ENCODE measurements around the gene PRDM5. TPM values are rescaled to one million over a fixed set of nuclear protein-coding genes. Genes with fewer than 3 reads are reported as not detected.

PRDM5 gene
- total RNA-seq, 1 experiment from 2014 or later: 5.1 TPM

GRCh38 chr4:120837656-120838055, 84.9 kb downstream of the PRDM5 start:
- BruUV-seq (replicated peaks): no TSS peak
- Histone ChIP-seq H3K9me3 (ENCODE audit: control insufficient read depth in 1 of 2, insufficient read depth in 1 of 2, low read depth in 1 of 2, low read length in 2 of 2) (no peaks in the 10 kb centered on the region), H3K9ac (ENCODE audit: low read length) (no peak overlapping the region), H3K27me3 (ENCODE audit: insufficient read depth, low read length) (no peaks in the 10 kb centered on the region), H3K27ac (ENCODE audit: low read depth, low read length) (no peak overlapping the region), H4K20me1 (ENCODE audit: insufficient read depth) (no peaks in the 10 kb centered on the region), H2AFZ (ENCODE audit: low read depth, low read length, poor library complexity, severe bottlenecking) (no peak overlapping the region), H3K4me3 (replicated peaks in 1 of 2; ENCODE audit: low read depth in 1 of 2, low read length in 2 of 2) (no peak overlapping the region), H3K36me3 (ENCODE audit: control insufficient read depth in 1 of 2, insufficient read depth in 2 of 2, low read length in 2 of 2) (no peaks in the 10 kb centered on the region), H3K4me2 (ENCODE audit: low read length) (no peak overlapping the region), H3K79me2 (ENCODE audit: insufficient read depth, low read length) (no peaks in the 10 kb centered on the region), H3K9me2 (ENCODE audit: insufficient read depth) (no peaks in the 10 kb centered on the region), H3K4me1 (ENCODE audit: control insufficient read depth in 1 of 2, insufficient read depth in 2 of 2, low read length in 2 of 2) (no peaks in the 10 kb centered on the region)
- TF ChIP-seq POLR2AphosphoS5 (IDR thresholded peaks at IDR 0.05; ENCODE audit: low read depth, low read length) (no peak), EZH2phosphoT487 (IDR thresholded peaks at IDR 0.05; ENCODE audit: borderline replicate concordance) (no peak), CEBPB (IDR thresholded peaks at IDR 0.05; ENCODE audit: low read depth) (no peak), SRF (IDR thresholded peaks at IDR 0.05; ENCODE audit: low read depth) (no peak), CBX3 (IDR thresholded peaks at IDR 0.05; ENCODE audit: low read depth) (no peak)
- TF ChIP-seq, protein P1, sequence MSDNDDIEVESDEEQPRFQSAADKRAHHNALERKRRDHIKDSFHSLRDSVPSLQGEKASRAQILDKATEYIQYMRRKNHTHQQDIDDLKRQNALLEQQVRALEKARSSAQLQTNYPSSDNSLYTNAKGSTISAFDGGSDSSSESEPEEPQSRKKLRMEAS (IDR thresholded peaks at IDR 0.05): no peak
- TF ChIP-seq, protein P2, sequence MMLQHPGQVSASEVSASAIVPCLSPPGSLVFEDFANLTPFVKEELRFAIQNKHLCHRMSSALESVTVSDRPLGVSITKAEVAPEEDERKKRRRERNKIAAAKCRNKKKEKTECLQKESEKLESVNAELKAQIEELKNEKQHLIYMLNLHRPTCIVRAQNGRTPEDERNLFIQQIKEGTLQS (IDR thresholded peaks at IDR 0.05): no peak
- ATAC-seq (no peak), DNase-seq (ENCODE audit: low read depth, low spot score) (no peak)
- ChIA-PET RAD21 (ENCODE audit: low non-redundant PET in 1 of 2, low total read pairs in 2 of 2, uncharacterized antibody in 2 of 2, unreplicated experiment in 2 of 2) (no interaction called here), POLR2A (no interaction called here), CTCF (no interaction called here)
- intact Hi-C loops (cut with micrococcal nuclease): no loop called here

DNA sequence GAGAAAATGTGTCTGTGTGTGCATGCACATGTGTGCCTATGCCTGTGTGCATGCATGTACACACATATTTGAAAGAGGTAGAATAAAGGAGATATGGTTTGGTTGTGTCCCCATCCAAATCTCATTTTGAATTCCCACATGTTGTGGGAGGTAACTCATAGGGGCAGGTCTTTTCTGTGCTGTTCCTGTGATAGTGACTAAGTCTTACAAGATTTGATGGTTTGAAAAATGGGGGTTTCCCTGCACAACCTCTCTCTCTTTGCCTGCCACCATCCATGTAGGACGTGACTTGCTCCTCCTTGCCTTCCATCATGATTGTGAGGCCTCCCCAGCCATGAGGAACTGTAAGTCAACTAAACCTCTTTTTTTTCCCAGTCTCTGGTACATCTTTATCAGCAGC, 87.2 kb downstream of the PRDM5 start:
- ATAC-seq (no peak), DNase-seq (ENCODE audit: low read depth, low spot score) (no peak)
- H3K9ac ChIP-seq (ENCODE audit: low read length): no peak overlapping the region
- RAD21 ChIA-PET (ENCODE audit: low non-redundant PET in 1 of 2, low total read pairs in 2 of 2, uncharacterized antibody in 2 of 2, unreplicated experiment in 2 of 2): no interaction called here
- no peak overlapping the region for H3K4me3 ChIP-seq (replicated peaks in 1 of 2; ENCODE audit: low read depth in 1 of 2, low read length in 2 of 2)
- H3K27ac ChIP-seq (ENCODE audit: low read depth, low read length): no peak overlapping the region
- TF ChIP-seq CBX3 (IDR thresholded peaks at IDR 0.05; ENCODE audit: low read depth) (no peak), CTCF (IDR thresholded peaks at IDR 0.05 in 2 of 3, conservative IDR thresholded peaks at IDR 0.05 in 1 of 3; ENCODE audit: borderline replicate concordance in 1 of 3, insufficient read depth in 1 of 3, low read depth in 2 of 3, low read length in 2 of 3) (no peak), FOSL1 (IDR thresholded peaks at IDR 0.05; ENCODE audit: low read depth) (no peak), SP1 (IDR thresholded peaks at IDR 0.05; ENCODE audit: low read depth) (no peak), ZNF274 (IDR thresholded peaks at IDR 0.05; ENCODE audit: low read depth, low read length) (no peak), CEBPB (IDR thresholded peaks at IDR 0.05; ENCODE audit: low read depth) (no peak), REST (IDR thresholded peaks at IDR 0.05; ENCODE audit: low read depth) (no peak), EZH2phosphoT487 (IDR thresholded peaks at IDR 0.05; ENCODE audit: borderline replicate concordance) (no peak)
- TF ChIP-seq, protein P1 (IDR thresholded peaks at IDR 0.05): no peak
- H3K4me1 ChIP-seq (ENCODE audit: control insufficient read depth in 1 of 2, insufficient read depth in 2 of 2, low read length in 2 of 2): no peaks in the 10 kb centered on the region
- no peaks in the 10 kb centered on the region for H4K20me1 ChIP-seq (ENCODE audit: insufficient read depth)
- BruUV-seq (replicated peaks): no TSS peak
- no peaks in the 10 kb centered on the region for H3K9me3 ChIP-seq (ENCODE audit: control insufficient read depth in 1 of 2, insufficient read depth in 1 of 2, low read depth in 1 of 2, low read length in 2 of 2)
- POLR2A ChIA-PET: no interaction called here
- H3K36me3 ChIP-seq (ENCODE audit: control insufficient read depth in 1 of 2, insufficient read depth in 2 of 2, low read length in 2 of 2): no peaks in the 10 kb centered on the region
- H3K79me2 ChIP-seq (ENCODE audit: insufficient read depth, low read length): no peaks in the 10 kb centered on the region
- CTCF ChIA-PET: no interaction called here
- no peaks in the 10 kb centered on the region for H3K27me3 ChIP-seq (ENCODE audit: insufficient read depth, low read length)
- H3K4me2 ChIP-seq (ENCODE audit: low read length): no peak overlapping the region
- no peak overlapping the region for H2AFZ ChIP-seq (ENCODE audit: low read depth, low read length, poor library complexity, severe bottlenecking)
- H3K9me2 ChIP-seq (ENCODE audit: insufficient read depth): no peaks in the 10 kb centered on the region
- intact Hi-C loops (cut with micrococcal nuclease): no loop called here
